GM18526 (cell line): ENCODE results near the gene RFNG.
A peak's percentile ranks its signal among the peaks of the same experiment; 100 is the strongest.

ENCODE experiments used
- POLR2A ChIP-seq: IDR thresholded peaks from 3 replicates; pipeline ENCODE4 v1.6.1; 2011; ENCODE audit not compliant: insufficient read length; ENCODE audit errors: extremely low read depth

The RFNG gene

GRCh38 chr17:82046903-82047302, 4.7 kb downstream of the RFNG start:
- TF ChIP-seq POLR2A, result no peak

DNA sequence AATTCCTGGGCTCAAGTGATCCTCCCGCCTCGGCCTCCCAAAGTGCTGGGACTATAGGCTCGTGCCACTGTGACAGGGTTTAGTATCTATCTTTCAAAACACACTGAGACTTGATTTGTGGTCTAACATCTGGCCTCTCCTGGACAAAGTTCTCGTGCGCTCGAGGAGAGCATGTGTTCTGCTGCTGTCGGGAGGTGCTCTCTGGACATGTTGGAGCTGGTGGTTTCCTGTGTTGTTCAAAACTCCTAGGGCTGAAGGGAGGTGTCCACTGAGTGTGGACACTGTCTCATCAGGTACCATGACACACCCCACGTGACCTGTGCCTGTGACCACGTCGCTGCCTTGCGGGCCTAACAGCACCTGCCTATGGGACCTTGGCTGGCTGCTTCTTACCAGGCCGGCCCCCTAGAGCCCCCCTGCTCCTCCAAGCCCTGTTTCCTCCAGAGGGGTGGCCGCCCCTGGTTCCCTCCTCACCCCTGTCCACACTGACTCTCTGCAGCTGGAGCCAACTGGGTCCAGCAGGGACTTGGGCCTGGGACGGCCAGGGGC, 5.6 kb downstream of the RFNG start:
- TF ChIP-seq POLR2A, result no peak

- no peak for TF ChIP-seq POLR2A
Measured at GRCh38 chr17:82043507-82043906, 8.1 kb downstream of the RFNG start.

DNA sequence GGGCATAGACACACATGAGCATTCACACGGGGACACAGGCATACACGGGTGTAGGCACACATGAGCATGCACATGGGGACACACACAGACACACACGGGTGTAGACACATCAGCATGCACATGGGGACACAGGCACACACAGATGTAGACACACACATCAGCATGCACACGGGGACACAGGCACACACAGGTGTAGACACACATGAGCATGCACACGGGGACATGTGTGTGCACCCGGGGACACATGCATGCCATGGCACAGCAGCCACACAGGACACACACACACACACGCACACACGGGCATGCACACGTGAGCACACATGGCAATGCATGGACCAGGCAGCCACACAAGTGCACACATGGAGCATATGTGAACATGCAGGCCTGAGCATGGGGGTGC, 9.0 kb downstream of the RFNG start:
- TF ChIP-seq POLR2A, result no peak

GRCh38 chr17:82041144-82041814, 10.3 kb downstream of the RFNG start:
- no peak for TF ChIP-seq POLR2A

DNA sequence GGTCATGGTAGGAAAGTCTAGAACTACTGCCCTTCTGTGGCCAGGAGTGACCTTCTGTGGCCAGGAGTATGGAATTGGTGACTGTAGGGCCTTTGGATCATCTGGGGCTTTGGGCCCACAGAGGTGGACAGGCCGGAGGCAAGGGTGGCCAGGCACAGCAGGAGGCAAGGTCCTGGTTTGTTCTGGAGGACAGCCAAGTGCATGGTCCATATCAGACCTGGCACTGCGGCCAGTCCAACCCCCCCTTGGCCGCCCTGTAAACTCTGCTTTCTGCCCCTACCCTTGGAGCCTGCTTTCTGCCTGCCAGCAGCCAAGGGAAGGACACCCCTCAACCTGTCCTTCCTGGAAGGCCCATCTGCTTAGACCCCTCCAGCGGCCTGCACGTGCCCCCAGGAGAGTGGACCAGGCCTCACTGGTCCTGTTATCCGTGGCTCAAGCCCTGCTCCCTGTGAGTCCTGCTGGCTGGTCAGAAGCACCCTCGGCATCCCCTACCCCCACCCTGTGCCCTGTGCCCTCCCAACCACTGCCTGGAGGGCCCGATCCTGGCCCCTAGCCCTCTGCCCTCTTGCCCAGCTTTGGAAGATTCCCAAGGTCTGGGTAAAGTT, 11.8 kb downstream of the RFNG start:
- no peak for TF ChIP-seq POLR2A

- no peak for TF ChIP-seq POLR2A
Measured at GRCh38 chr17:82037889-82038195, 13.8 kb downstream of the RFNG start.

DNA sequence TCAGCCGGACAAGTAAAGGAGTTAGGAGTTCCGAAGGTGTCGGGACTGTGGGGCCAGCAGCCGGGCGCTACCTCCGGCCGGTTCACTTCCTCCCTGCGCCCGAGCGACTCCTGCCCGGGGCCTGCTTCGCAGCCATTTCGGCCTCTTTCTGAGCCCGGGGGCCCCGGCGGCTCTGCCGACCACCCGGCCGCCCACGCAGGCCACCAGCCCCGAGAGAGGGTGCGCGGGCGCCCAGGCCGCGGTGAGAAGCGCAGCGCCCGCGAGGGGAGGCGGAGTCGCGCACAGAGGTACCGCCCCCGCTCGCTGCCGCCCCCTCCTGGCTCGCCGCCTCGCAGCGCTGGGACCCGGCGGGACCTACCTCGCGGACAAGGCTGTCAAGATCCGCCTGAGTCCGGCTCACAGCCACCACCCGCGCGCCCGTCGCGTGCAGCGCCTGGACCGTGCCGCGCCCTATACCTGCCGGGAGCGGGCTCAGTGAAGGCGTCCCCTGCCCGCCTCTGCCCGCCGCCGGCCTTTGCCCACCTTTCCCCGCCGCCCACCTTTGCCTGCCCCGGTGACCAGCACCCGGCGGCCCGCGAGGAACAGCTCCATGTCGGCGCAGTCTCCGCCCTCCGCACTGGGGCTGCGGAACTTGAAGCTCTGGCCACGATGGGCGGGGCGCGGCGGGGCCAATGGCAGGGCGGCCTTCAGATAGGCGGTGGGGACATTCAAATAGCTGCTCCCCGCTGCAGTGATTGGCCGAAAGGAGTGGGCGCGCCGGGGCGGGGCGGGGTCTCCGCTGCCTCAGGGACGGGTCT, 14.3 kb downstream of the RFNG start, which contains the start of gene DCXR:
TSS of gene DCXR (minus strand) at position 606 of the 797 bp plus-strand sequence. CDS start at position 591, 15 bp downstream.
- TF ChIP-seq POLR2A, result peak; percentile 96

GRCh38 chr17:82036634-82037091, 14.9 kb downstream of the RFNG start:
- TF ChIP-seq POLR2A, result no peak

DNA sequence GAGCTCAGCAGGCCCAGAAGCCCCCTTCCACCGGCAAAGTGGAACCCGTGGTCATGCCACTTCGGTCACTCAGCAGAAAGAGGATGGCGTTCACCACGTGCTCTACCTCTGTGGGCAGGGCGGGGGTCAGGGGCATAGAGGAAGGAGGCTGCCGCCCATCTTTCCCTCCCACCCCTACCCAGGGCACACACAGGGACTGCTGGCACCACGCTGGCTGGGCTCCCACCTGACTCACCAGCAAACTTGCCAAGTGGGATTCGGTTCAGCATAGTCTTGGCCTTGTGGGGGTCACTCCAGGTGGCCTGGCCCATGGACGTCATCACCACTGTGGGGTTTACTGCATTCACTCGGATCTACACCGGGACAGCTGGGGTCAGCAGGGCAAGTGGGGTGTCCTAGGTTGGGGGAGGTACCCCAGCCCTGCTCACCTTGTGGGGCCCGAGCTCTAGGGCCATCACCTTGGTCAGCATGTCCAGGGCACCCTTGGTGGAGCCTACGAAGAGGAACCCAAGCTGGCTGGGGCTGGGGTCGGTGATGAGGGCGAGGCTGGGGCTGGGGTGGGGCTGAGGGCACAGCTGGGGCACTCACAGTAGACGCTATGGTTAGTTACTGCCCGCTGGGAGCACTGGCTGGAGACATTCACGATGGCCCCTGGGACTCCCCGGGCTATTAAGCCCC, 15.5 kb downstream of the RFNG start:
- no peak for TF ChIP-seq POLR2A

- TF ChIP-seq POLR2A, result no peak
Measured at GRCh38 chr17:82035488-82035887, 16.1 kb downstream of the RFNG start.

DNA sequence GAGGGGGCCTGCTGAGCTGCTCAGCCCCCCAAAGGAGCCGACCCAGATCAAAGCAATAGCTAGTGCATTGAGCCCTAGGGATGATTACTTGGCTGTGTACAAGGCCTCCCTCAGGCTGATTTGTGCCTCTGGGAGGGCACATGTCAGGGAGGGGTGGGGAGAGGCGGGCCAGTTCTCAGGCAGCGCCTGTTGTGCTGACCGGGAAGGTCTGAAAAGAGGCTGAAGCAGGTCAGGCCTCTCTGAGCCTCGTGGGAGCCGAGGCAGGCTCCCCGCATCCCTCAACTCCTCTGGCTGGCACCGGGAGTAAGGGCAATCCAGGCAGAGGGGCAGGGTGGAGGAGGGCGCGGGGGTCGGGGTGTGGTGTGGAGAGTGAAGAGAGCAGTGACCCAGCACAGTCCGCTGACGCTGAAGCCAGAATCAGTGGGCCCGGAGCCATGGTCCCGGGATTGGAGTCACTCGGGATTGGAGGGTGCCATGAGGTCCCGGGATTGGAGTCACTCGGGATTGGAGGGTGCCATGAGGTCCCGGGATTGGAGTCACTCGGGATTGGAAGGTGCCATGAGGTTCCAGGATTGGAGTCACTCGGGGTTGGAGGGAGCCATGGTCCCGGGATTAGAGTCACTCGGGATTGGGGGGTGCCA, 17.1 kb downstream of the RFNG start:
- TF ChIP-seq POLR2A, result no peak

- no peak for TF ChIP-seq POLR2A
Measured at GRCh38 chr17:82033359-82034085, 18.1 kb downstream of the RFNG start.
